Activated B cell treated with CpG ODN at 0.5 μM for 24 hours (primary cell): Measurements from ENCODE around the gene SPSB2. TPM values are rescaled to one million over a fixed set of nuclear protein-coding genes. Genes with fewer than 3 reads are reported as not detected.

Source experiments
- ATAC-seq: fragments of 200-7000 bp; cut with Tn5 transposase; one replicate; pipeline ENCODE4 v1.10.0; 2021; ENCODE audit warnings: low read depth, mild to moderate bottlenecking, moderate library complexity
- CTCF ChIA-PET: fragments of 350-600 bp; sonication (Branson Sonifier 250); formaldehyde crosslinking; loops from one replicate; lab custom pipeline; 2021; ENCODE audit warnings: antibody characterized with exemption; lab: Charles Lee
- POLR2A ChIA-PET: fragments of 350-600 bp; sonication (Branson Sonifier 250); formaldehyde crosslinking; loops from one replicate; lab custom pipeline; 2021; ENCODE audit warnings: antibody characterized with exemption; lab: Charles Lee
- DNase-seq: peaks from one replicate; pipeline ENCODE4 v3.0.0; 2022
- H3K27ac Mint-ChIP-seq: one replicate; pipeline ENCODE4 v1.8.0; 2020; ENCODE audit warnings: mixed read lengths
- H3K27me3 Mint-ChIP-seq: one replicate; pipeline ENCODE4 v1.8.0; 2021; ENCODE audit warnings: mixed read lengths
- H3K36me3 Mint-ChIP-seq: one replicate; pipeline ENCODE4 v1.8.0; 2021; ENCODE audit warnings: low read depth, mixed read lengths
- H3K4me1 Mint-ChIP-seq: one replicate; pipeline ENCODE4 v1.8.0; 2021; ENCODE audit warnings: mixed read lengths
- H3K4me3 Mint-ChIP-seq: one replicate; pipeline ENCODE4 v1.8.0; 2020; ENCODE audit warnings: mild to moderate bottlenecking, mixed read lengths
- H3K9me3 Mint-ChIP-seq: one replicate; pipeline ENCODE4 v1.8.0; 2020; ENCODE audit warnings: mixed read lengths
- intact Hi-C: fragments of 100-400 bp; cut with micrococcal nuclease; formaldehyde crosslinking; loops from one replicate; pipeline ENCODE4 v1.15.1; 2024
- total RNA-seq: library from RNA; stranded (reverse); gene quantifications from 2 replicates; pipeline ENCODE4 v1.2.3, GENCODE V29; 2022
- TF ChIP-seq, protein P1 (sequence below): fragments of 200-600 bp; IDR thresholded peaks from one replicate; pipeline ENCODE4 v1.8.0; 2022; ENCODE audit warnings: antibody characterized with exemption, mild to moderate bottlenecking

SPSB2 gene
- total RNA-seq, 1 donor from 2014 or later = 14.4 TPM

DNA sequence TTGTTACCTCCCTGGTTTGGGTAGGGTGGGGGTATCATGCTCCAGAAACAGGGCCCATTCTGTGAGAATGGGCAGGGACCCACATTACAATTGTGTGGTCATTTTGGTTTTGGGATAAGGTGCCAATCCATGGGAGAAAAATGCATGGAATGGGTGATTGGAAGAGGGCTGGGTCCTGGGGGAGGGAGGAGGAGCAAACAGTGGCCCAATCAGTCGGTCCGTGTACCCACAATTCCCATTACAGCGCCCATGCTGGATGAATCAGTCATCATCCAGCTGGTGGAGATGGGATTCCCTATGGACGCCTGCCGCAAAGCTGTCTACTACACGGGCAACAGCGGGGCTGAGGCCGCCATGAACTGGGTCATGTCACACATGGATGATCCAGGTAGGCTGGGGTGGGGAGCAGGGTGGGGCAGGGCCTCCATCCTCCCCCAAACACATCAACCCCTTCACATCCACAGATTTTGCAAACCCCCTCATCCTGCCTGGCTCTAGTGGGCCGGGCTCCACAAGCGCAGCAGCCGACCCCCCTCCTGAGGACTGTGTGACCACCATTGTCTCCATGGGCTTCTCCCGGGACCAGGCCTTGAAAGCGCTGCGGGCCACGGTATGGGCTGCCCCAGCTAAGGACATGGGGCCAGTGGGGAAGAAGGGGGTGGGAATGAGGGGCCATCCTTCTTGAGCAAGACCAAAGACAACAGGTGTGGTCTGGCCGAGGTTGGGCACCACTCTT, 9.3 kb downstream of the SPSB2 start:
- ChIA-PET POLR2A (interaction anchor here (1.1 to 11.1 kb wide), 2 partner anchors 10 to 11 kb away, joined by 3 to 190 read pairs; partner anchors contain the start of genes CDCA3 and USP5), CTCF (no interaction called here)
- H3K27me3 Mint-ChIP-seq = no peaks in the 10 kb centered on the region
- no peaks in the 10 kb centered on the region for H3K9me3 Mint-ChIP-seq
- intact Hi-C loops = no loop called here
- H3K27ac Mint-ChIP-seq = no peak overlapping the region
- DNase-seq = no peak
- no peak overlapping the region for H3K4me3 Mint-ChIP-seq
- H3K4me1 Mint-ChIP-seq = peaks cover 21% of the 10 kb centered on the region
- peaks cover 69% of the 10 kb centered on the region for H3K36me3 Mint-ChIP-seq
- ATAC-seq = no peak
- TF ChIP-seq, protein P1, sequence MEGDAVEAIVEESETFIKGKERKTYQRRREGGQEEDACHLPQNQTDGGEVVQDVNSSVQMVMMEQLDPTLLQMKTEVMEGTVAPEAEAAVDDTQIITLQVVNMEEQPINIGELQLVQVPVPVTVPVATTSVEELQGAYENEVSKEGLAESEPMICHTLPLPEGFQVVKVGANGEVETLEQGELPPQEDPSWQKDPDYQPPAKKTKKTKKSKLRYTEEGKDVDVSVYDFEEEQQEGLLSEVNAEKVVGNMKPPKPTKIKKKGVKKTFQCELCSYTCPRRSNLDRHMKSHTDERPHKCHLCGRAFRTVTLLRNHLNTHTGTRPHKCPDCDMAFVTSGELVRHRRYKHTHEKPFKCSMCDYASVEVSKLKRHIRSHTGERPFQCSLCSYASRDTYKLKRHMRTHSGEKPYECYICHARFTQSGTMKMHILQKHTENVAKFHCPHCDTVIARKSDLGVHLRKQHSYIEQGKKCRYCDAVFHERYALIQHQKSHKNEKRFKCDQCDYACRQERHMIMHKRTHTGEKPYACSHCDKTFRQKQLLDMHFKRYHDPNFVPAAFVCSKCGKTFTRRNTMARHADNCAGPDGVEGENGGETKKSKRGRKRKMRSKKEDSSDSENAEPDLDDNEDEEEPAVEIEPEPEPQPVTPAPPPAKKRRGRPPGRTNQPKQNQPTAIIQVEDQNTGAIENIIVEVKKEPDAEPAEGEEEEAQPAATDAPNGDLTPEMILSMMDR = no peak

DNA sequence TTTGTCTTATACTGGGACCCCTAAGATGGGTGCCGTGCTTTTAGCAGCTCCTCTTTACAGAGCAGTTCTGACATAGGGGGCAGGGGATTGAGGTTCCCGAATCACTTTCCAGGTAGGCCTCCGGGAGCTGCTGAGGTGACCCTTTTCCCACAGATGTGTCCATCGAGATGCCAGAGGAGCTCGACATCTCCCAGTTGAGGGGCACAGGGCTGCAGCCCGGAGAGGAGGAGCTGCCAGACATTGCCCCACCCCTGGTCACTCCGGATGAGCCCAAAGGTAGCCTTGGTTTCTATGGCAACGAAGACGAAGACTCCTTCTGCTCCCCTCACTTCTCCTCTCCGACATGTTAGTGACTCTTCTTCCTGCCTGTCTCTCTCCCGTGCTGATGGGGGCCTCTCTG, 10.1 kb downstream of the SPSB2 start:
- H3K27me3 Mint-ChIP-seq = no peaks in the 10 kb centered on the region
- DNase-seq = no peak
- no peak for ATAC-seq
- no peaks in the 10 kb centered on the region for H3K9me3 Mint-ChIP-seq
- H3K27ac Mint-ChIP-seq = no peak overlapping the region
- POLR2A ChIA-PET = interaction anchor here (1.1 kb wide), 1 partner anchor 11 kb away, joined by 3 read pairs; the partner anchor contains the start of gene USP5
- H3K36me3 Mint-ChIP-seq = peaks cover 76% of the 10 kb centered on the region
- peaks cover 14% of the 10 kb centered on the region for H3K4me1 Mint-ChIP-seq
- CTCF ChIA-PET = interaction anchor here (0.6 kb wide), 1 partner anchor 70 kb away, joined by 3 read pairs; no protein-coding TSS in a partner anchor
- H3K4me3 Mint-ChIP-seq = no peak overlapping the region
- TF ChIP-seq, protein P1 = no peak
- intact Hi-C loops = no loop called here

DNA sequence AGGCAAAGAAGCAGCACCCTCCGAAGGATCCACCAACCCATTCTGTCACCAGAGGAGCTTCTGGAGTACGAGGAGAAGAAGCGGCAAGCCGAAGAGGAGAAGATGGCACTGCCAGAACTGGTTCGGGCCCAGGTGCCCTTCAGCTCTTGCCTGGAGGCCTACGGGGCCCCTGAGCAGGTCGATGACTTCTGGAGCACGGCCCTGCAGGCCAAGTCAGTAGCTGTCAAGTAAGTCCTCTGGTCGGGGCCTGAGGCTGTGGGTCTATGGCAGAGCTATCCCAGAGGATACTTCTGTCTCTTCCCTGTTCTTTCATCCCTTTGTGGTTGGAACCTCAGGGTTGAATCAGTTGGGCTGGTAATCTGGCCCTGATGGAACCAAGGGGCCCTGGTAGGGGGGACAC, 11.7 kb downstream of the SPSB2 start:
- intact Hi-C loops = no loop called here
- CTCF ChIA-PET = no interaction called here
- H3K4me3 Mint-ChIP-seq = no peak overlapping the region
- peaks cover 90% of the 10 kb centered on the region for H3K36me3 Mint-ChIP-seq
- no peak for ATAC-seq
- POLR2A ChIA-PET = interaction anchor here (1.8 kb wide), 1 partner anchor 9 kb away, joined by 6 read pairs; the partner anchor contains the start of gene USP5
- no peak for DNase-seq
- H3K27ac Mint-ChIP-seq = no peak overlapping the region
- peaks cover 2% of the 10 kb centered on the region for H3K4me1 Mint-ChIP-seq
- H3K9me3 Mint-ChIP-seq = no peaks in the 10 kb centered on the region
- H3K27me3 Mint-ChIP-seq = no peaks in the 10 kb centered on the region
- TF ChIP-seq, protein P1 = no peak

DNA sequence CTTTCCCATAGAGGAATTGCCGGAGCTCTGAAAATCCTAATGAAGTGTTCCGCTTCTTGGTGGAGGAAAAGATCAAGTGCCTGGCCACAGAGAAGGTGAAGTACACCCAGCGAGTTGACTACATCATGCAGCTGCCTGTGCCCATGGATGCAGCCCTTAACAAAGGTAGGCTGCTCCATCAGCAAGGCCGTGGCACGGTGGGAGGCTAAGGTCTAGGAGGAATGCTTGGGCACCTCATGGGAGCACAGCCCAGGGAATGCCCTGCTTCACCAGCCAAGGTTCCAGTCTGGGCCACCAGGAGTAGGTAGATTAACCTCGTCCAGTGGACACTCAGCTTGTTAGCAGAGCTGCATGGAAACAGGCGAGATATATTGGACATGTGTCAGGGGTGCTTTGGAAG, 12.2 kb downstream of the SPSB2 start:
- DNase-seq (no peak), ATAC-seq (no peak)
- ChIA-PET CTCF (no interaction called here), POLR2A (interaction anchor here (1.8 kb wide), 1 partner anchor 9 kb away, joined by 6 read pairs; the partner anchor contains the start of gene USP5)
- Mint-ChIP-seq H3K4me1 (no peaks in the 10 kb centered on the region), H3K9me3 (no peaks in the 10 kb centered on the region), H3K27ac (no peak overlapping the region), H3K4me3 (no peak overlapping the region), H3K27me3 (no peaks in the 10 kb centered on the region), H3K36me3 (peaks cover 92% of the 10 kb centered on the region)
- TF ChIP-seq, protein P1 = no peak
- intact Hi-C loops = no loop called here

DNA sequence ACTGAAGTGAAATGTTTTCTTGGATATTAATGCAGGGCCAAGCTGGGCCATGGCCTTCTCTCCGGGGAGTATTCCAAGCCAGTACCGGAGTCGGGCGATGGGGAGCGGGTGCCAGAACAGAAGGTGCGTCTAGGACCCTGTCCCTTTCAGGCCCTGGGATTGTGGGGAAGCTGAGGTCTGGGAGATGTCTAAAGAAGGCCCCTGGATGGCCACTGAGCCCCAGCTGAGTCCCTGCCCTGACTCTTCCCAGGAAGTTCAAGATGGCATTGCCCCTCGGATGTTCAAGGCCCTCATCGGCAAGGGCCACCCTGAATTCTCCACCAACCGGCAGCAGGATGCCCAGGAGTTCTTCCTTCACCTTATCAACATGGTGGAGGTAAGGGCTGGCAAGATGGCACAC, 13.0 kb downstream of the SPSB2 start:
- Mint-ChIP-seq H3K27ac (no peak overlapping the region), H3K9me3 (no peaks in the 10 kb centered on the region)

More for the DNA sequence above, 13.0 kb downstream of the SPSB2 start:
- Mint-ChIP-seq H3K4me1 (no peaks in the 10 kb centered on the region), H3K36me3 (peaks cover 92% of the 10 kb centered on the region), H3K4me3 (no peak overlapping the region), H3K27me3 (no peaks in the 10 kb centered on the region)
- intact Hi-C loops = no loop called here
- TF ChIP-seq, protein P1 = no peak
- ChIA-PET POLR2A (interaction anchor here (0.8 kb wide), 1 partner anchor 9 kb away, joined by 3 read pairs; the partner anchor contains the start of gene CDCA3), CTCF (interaction anchor here (1.2 kb wide), 1 partner anchor 31 kb away, joined by 3 read pairs; no protein-coding TSS in a partner anchor)
- no peak for ATAC-seq
- no peak for DNase-seq
